ENCODE results near the gene ITPA. TPM values are rescaled to one million over a fixed set of nuclear protein-coding genes. Genes with fewer than 3 reads are reported as not detected.

ITPA gene
- total and polyA plus RNA-seq, 2 of the 13 experiments (the other 11 are each of a cell fraction or from before 2014, with no cell fraction given): 60.1 to 103 TPM

DNA sequence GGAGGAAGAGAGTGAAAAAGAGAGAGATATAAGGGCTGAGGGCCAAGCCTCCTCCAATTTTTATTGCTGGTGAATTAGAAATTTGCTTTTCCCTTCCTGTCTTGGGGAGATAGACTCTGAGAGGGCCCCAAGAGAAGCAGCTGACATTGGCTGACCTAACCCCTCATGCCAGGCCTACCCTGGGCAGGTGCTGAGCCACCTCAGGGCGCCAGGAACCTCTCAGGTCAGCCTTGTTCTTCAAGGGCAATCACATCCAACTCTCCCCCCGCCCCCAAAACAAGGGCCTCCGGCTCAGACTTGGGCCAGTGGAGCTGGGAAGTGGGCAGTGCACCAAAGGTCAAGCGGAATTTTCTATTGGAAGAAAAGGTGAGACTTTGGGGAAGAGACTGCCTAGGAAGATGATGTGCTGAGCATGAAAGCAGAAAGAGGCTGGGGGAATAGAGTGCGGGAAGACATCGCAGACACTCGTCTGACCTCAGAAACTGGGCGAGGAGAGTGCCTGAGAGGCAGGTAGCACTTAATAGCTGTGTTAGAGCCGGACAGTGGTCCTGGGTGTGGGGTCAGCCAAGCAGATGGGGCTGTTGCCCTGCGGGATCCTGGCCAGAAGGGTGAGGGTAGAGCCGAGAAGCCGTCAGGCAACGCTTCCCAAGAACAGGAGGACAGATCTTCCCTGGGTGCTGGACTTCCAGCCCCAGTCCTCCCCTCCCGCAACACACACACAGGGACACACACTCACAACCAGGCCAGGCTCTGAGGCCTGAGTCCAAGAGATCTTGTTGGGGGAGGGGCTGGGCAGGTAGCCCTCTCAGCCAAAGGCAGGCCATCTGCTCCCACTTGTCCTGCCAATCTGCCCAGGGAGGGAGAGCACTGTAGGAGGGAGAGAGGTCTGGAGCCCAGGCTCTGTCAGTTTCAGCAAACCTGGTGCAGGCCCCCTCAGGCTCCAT lies 45.9 kb upstream of the ITPA start:
- Histone ChIP-seq H3K4me2 (ENCODE audit: low read depth, low read length) (0 out of 2 replicates have a peak overlapping the region, but pooled peaks have one; percentile 23), H3K27me3 (ENCODE audit: control insufficient read depth in 1 of 2, insufficient read depth in 2 of 2, low read length in 2 of 2) (no peaks in the 10 kb centered on the region; a peak in 1 of 5 replicates), H4K20me1 (ENCODE audit: insufficient read depth, low read length) (peaks cover 8% of the 10 kb centered on the region), H2AFZ (ENCODE audit: low read length) (no peak overlapping the region), H3K9ac (ENCODE audit: insufficient read depth, low read depth, low read length) (no peak overlapping the region), H3K4me3 (replicated peaks in 1 of 3; ENCODE audit: insufficient read depth in 1 of 3, low read depth in 2 of 3, low read length in 3 of 3) (no peak overlapping the region), H3K9me3 (ENCODE audit: low read length) (no peaks in the 10 kb centered on the region), H3K27ac (ENCODE audit: extremely low read length, insufficient read depth, low read length) (no peak overlapping the region), H3K79me2 (ENCODE audit: insufficient read depth, low read length) (peaks cover 15% of the 10 kb centered on the region), H3K36me3 (replicated peaks in 1 of 2; ENCODE audit: control insufficient read depth in 1 of 2, insufficient read depth in 2 of 2, low read length in 2 of 2) (no peaks in the 10 kb centered on the region), H3K4me1 (ENCODE audit: insufficient read depth, low read length) (peaks cover 57% of the 10 kb centered on the region)
- no peak for FAIRE-seq
- 75% methylated on average over 14 of the region's 14 CpGs for WGBS (ENCODE audit: low lambda C conversion rate)
- ATAC-seq: no peak
- ChIA-PET CTCF (ENCODE audit: low intra/inter-chr PET ratio, low total read pairs) (no interaction called here), POLR2A (interaction anchor here (1.8 to 6.6 kb wide), 3 partner anchors 7 to 39 kb away, joined by 4 to 81 read pairs (median 13); no protein-coding TSS in a partner anchor)
- BruUV-seq (replicated peaks): no TSS peak
- intact Hi-C loops (cut with micrococcal nuclease; ENCODE audit: unreplicated experiment) (loop anchor here (10.0 kb wide), 1 partner anchor 81 kb away; no protein-coding TSS in a partner anchor), in situ Hi-C loops (cut with HindIII; ENCODE audit: extremely low pct_ligation_motif_present, low pct_unique_long_range_greater_than_20kb) (no loop called here)
- no peak for DNase-seq (ENCODE audit: low spot score)
- TF ChIP-seq, protein P1, sequence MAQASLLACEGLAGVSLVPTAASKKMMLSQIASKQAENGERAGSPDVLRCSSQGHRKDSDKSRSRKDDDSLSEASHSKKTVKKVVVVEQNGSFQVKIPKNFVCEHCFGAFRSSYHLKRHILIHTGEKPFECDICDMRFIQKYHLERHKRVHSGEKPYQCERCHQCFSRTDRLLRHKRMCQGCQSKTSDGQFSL (CRISPR knock-in tag; IDR thresholded peaks at IDR 0.05): 0 out of 2 replicates have a peak, but pooled peaks have one; percentile 29
- TF ChIP-seq ZNF713 (CRISPR knock-in tag; IDR thresholded peaks at IDR 0.05): no peak
- no peak for TF ChIP-seq SRSF4 (IDR thresholded peaks at IDR 0.05; ENCODE audit: low read depth, low read length, poor library complexity, severe bottlenecking)
- no peak for TF ChIP-seq SMARCC2 (IDR thresholded peaks at IDR 0.05)
- TF ChIP-seq SMARCE1 (IDR thresholded peaks at IDR 0.05; ENCODE audit: borderline replicate concordance): no peak
- TF ChIP-seq MXD4 (CRISPR knock-in tag; IDR thresholded peaks at IDR 0.05): no peak
- no peak for TF ChIP-seq ZNF780A (CRISPR knock-in tag; IDR thresholded peaks at IDR 0.05)
- 0 out of 2 replicates have a peak, but pooled peaks have one; percentile 56 for TF ChIP-seq FOXC1 (CRISPR knock-in tag; IDR thresholded peaks at IDR 0.05; ENCODE audit: borderline replicate concordance)
- TF ChIP-seq, protein P2, sequence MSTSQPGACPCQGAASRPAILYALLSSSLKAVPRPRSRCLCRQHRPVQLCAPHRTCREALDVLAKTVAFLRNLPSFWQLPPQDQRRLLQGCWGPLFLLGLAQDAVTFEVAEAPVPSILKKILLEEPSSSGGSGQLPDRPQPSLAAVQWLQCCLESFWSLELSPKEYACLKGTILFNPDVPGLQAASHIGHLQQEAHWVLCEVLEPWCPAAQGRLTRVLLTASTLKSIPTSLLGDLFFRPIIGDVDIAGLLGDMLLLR (CRISPR knock-in tag; IDR thresholded peaks at IDR 0.05): no peak
- peak; percentile 46 for TF ChIP-seq RBM22 (optimal IDR thresholded peaks at IDR 0.05; ENCODE audit: low read length)
- no peak for TF ChIP-seq ZNF7 (CRISPR knock-in tag; IDR thresholded peaks at IDR 0.05)
- no peak for TF ChIP-seq GFI1 (CRISPR knock-in tag; IDR thresholded peaks at IDR 0.05; ENCODE audit: borderline replicate concordance)
- TF ChIP-seq ZFP36L1 (CRISPR knock-in tag; IDR thresholded peaks at IDR 0.05): no peak
- peak; percentile 34; the same call in 1 of the 2 replicates for TF ChIP-seq TBX2 (CRISPR knock-in tag; IDR thresholded peaks at IDR 0.05; ENCODE audit: borderline replicate concordance)
- no peak for TF ChIP-seq FOSL2 (CRISPR knock-in tag; IDR thresholded peaks at IDR 0.05)
- TF ChIP-seq AHR (CRISPR knock-in tag; IDR thresholded peaks at IDR 0.05): no peak
- TF ChIP-seq SOX6 (IDR thresholded peaks at IDR 0.05): no peak
- no peak for TF ChIP-seq SOX6 (CRISPR knock-in tag; IDR thresholded peaks at IDR 0.05)
- no peak for TF ChIP-seq GATAD1 (CRISPR knock-in tag; IDR thresholded peaks at IDR 0.05)
- no peak for TF ChIP-seq ZNF773 (CRISPR knock-in tag; IDR thresholded peaks at IDR 0.05; ENCODE audit: borderline replicate concordance)
- TF ChIP-seq ZNF549 (CRISPR knock-in tag; IDR thresholded peaks at IDR 0.05): 0 out of 2 replicates have a peak, but pooled peaks have one; percentile 42
- TF ChIP-seq, protein P3, sequence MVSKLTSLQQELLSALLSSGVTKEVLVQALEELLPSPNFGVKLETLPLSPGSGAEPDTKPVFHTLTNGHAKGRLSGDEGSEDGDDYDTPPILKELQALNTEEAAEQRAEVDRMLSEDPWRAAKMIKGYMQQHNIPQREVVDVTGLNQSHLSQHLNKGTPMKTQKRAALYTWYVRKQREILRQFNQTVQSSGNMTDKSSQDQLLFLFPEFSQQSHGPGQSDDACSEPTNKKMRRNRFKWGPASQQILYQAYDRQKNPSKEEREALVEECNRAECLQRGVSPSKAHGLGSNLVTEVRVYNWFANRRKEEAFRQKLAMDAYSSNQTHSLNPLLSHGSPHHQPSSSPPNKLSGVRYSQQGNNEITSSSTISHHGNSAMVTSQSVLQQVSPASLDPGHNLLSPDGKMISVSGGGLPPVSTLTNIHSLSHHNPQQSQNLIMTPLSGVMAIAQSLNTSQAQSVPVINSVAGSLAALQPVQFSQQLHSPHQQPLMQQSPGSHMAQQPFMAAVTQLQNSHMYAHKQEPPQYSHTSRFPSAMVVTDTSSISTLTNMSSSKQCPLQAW (CRISPR knock-in tag; IDR thresholded peaks at IDR 0.05): no peak
- peak; percentile 74; the same call in 1 of the 2 replicates for TF ChIP-seq ZNF598 (CRISPR knock-in tag; IDR thresholded peaks at IDR 0.05; ENCODE audit: borderline replicate concordance)
- TF ChIP-seq ZNF253 (CRISPR knock-in tag; IDR thresholded peaks at IDR 0.05; ENCODE audit: borderline replicate concordance): no peak

Measured in HepG2 (cell line).